MM.1S (cell line): Measurements from ENCODE around the gene XRCC6.
A peak's percentile ranks its signal among the peaks of the same experiment; 100 is the strongest.
"Not testable (repeated sequence)": the region's sequence is repeated elsewhere in the genome, so short reads cannot be mapped to it uniquely, and the experiment has no call there.

ENCODE experiments used
- DNase-seq: peaks from one replicate; pipeline ENCODE4 v3.0.0-alpha.2; 2015
- H2AFZ ChIP-seq: fragments of 300-600 bp; sonication (generic); 2 replicates; pipeline ENCODE4 v1.6.0; 2016; ENCODE audit warnings: antibody characterized with exemption, low read length
- H3F3A ChIP-seq: fragments of 300-600 bp; sonication (generic); 2 replicates; pipeline ENCODE4 v1.6.1; 2016; ENCODE audit warnings: mild to moderate bottlenecking, antibody characterized with exemption, low read length, moderate library complexity, mixed read lengths; ENCODE audit not compliant: insufficient read depth
- H3K27ac ChIP-seq: fragments of 300-600 bp; sonication (generic); 2 replicates; pipeline ENCODE4 v1.5.1; 2016; ENCODE audit warnings: mild to moderate bottlenecking, low read length
- H3K27me3 ChIP-seq: fragments of 300-600 bp; sonication (generic); replicated peaks from 2 replicates; pipeline ENCODE4 v1.6.0; 2016; ENCODE audit warnings: low read length; ENCODE audit not compliant: insufficient read depth
- H3K36me3 ChIP-seq: fragments of 300-600 bp; sonication (generic); replicated peaks from 2 replicates; pipeline ENCODE4 v1.6.1; 2016; ENCODE audit warnings: mild to moderate bottlenecking, low read length, mixed read lengths; ENCODE audit not compliant: insufficient read depth
- H3K4me1 ChIP-seq: fragments of 300-600 bp; sonication (generic); 2 replicates; pipeline ENCODE4 v1.6.1; 2016; ENCODE audit warnings: low read length, mixed read lengths
- H3K4me2 ChIP-seq: fragments of 300-600 bp; sonication (generic); 2 replicates; pipeline ENCODE4 v1.6.0; 2016; ENCODE audit warnings: low read depth, low read length
- H3K4me3 ChIP-seq: fragments of 300-600 bp; sonication (generic); 2 replicates; pipeline ENCODE4 v1.5.1; 2016; ENCODE audit warnings: low read length, mixed read lengths
- H3K79me2 ChIP-seq: fragments of 300-600 bp; sonication (generic); 2 replicates; pipeline ENCODE4 v1.6.1; 2016; ENCODE audit warnings: mixed run types, low read length, mixed read lengths
- H3K9ac ChIP-seq: fragments of 300-600 bp; sonication (generic); 2 replicates; pipeline ENCODE4 v1.6.1; 2016; ENCODE audit warnings: low read length, mixed read lengths
- H3K9me2 ChIP-seq: fragments of 300-600 bp; sonication (generic); replicated peaks from 2 replicates; pipeline ENCODE4 v1.6.1; 2016; ENCODE audit warnings: mild to moderate bottlenecking, low read length, mixed read lengths; ENCODE audit not compliant: insufficient read depth
- H3K9me3 ChIP-seq: fragments of 300-600 bp; sonication (generic); replicated peaks from 2 replicates; pipeline ENCODE4 v1.6.1; 2016; ENCODE audit warnings: mild to moderate bottlenecking, low read length, mixed read lengths; ENCODE audit not compliant: insufficient read depth
- H4K20me1 ChIP-seq: fragments of 300-600 bp; sonication (generic); 2 replicates; pipeline ENCODE4 v1.6.1; 2016; ENCODE audit warnings: mild to moderate bottlenecking, low read length, moderate library complexity, mixed read lengths; ENCODE audit not compliant: insufficient read depth
- EZH2 ChIP-seq: fragments of 300-600 bp; sonication (generic); optimal IDR thresholded peaks from 2 replicates; pipeline ENCODE3; 2017; ENCODE audit warnings: low read depth, mild to moderate bottlenecking, antibody characterized with exemption, low read length, mixed read lengths
- EZH2phosphoT487 ChIP-seq: fragments of 300-600 bp; sonication (generic); IDR thresholded peaks from 2 replicates; pipeline ENCODE4 v1.6.1; 2018; ENCODE audit warnings: antibody characterized with exemption, low read length
- TF ChIP-seq, protein P1 (sequence below): fragments of 300-600 bp; sonication (generic); IDR thresholded peaks from 2 replicates; pipeline ENCODE4 v1.5.1; 2016; ENCODE audit warnings: antibody characterized with exemption, low read length, mixed read lengths

Gene XRCC6

GRCh38 chr22:41668971-41669911 is 48.1 kb downstream of the XRCC6 start:
- Histone ChIP-seq H3K27ac (no peak overlapping the region), H3K9me3 (no peaks in the 10 kb centered on the region), H3K4me3 (no peak overlapping the region), H3K4me1 (peaks cover 4% of the 10 kb centered on the region; the same call in 1 of the 2 replicates), H4K20me1 (no peaks in the 10 kb centered on the region), H3F3A (peaks cover 27% of the 10 kb centered on the region), H3K9ac (no peak overlapping the region), H3K9me2 (no peaks in the 10 kb centered on the region), H3K4me2 (no peak overlapping the region), H3K79me2 (peaks cover 34% of the 10 kb centered on the region), H3K27me3 (no peaks in the 10 kb centered on the region), H2AFZ (no peak overlapping the region), H3K36me3 (no peaks in the 10 kb centered on the region; the same call in 1 of the 2 replicates)
- no peak for DNase-seq
- TF ChIP-seq, protein P1, sequence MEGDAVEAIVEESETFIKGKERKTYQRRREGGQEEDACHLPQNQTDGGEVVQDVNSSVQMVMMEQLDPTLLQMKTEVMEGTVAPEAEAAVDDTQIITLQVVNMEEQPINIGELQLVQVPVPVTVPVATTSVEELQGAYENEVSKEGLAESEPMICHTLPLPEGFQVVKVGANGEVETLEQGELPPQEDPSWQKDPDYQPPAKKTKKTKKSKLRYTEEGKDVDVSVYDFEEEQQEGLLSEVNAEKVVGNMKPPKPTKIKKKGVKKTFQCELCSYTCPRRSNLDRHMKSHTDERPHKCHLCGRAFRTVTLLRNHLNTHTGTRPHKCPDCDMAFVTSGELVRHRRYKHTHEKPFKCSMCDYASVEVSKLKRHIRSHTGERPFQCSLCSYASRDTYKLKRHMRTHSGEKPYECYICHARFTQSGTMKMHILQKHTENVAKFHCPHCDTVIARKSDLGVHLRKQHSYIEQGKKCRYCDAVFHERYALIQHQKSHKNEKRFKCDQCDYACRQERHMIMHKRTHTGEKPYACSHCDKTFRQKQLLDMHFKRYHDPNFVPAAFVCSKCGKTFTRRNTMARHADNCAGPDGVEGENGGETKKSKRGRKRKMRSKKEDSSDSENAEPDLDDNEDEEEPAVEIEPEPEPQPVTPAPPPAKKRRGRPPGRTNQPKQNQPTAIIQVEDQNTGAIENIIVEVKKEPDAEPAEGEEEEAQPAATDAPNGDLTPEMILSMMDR, result no peak
- TF ChIP-seq EZH2 (no peak), EZH2phosphoT487 (no peak)

- H3K36me3 ChIP-seq, H4K20me1 ChIP-seq: not testable (repeated sequence)
- peaks cover 53% of the 10 kb centered on the region for H3K79me2 ChIP-seq
Measured at GRCh38 chr22:41672096-41672495, 51.0 kb downstream of the XRCC6 start.

GRCh38 chr22:41672780-41673509 is 51.9 kb downstream of the XRCC6 start:
- no peaks in the 10 kb centered on the region; the same call in 1 of the 2 replicates for H3K36me3 ChIP-seq

More at GRCh38 chr22:41672096-41672495, 51.0 kb downstream of the XRCC6 start:
- not testable (repeated sequence) for H3K27me3 ChIP-seq, H3K4me1 ChIP-seq, H3K4me2 ChIP-seq, DNase-seq, H3K4me3 ChIP-seq, H2AFZ ChIP-seq, H3K9me2 ChIP-seq, H3K9ac ChIP-seq, H3K27ac ChIP-seq, H3K9me3 ChIP-seq
- peaks cover 13% of the 10 kb centered on the region for H3F3A ChIP-seq

More at GRCh38 chr22:41672780-41673509, 51.9 kb downstream of the XRCC6 start:
- Histone ChIP-seq H3K9me2 (no peaks in the 10 kb centered on the region), H4K20me1 (no peaks in the 10 kb centered on the region), H3K4me3 (no peak overlapping the region), H3K4me1 (no peaks in the 10 kb centered on the region), H3K9ac (no peak overlapping the region), H2AFZ (no peak overlapping the region), H3K9me3 (no peaks in the 10 kb centered on the region), H3K27ac (no peak overlapping the region), H3F3A (peaks cover 5% of the 10 kb centered on the region), H3K79me2 (peaks cover 61% of the 10 kb centered on the region), H3K27me3 (no peaks in the 10 kb centered on the region), H3K4me2 (no peak overlapping the region)
- no peak for DNase-seq
- TF ChIP-seq EZH2, result no peak
- TF ChIP-seq, protein P1, result peak; percentile 23; the same call in 1 of the 2 replicates
